Measurements from ENCODE around the gene KRTAP6-3. TPM values are rescaled to one million over a fixed set of nuclear protein-coding genes. Genes with fewer than 3 reads are reported as not detected.

KRTAP6-3 gene
- total RNA-seq, 2 donors from 2014 or later = not detected

Other genes starting within 250 kb of the KRTAP6-3 start
- not detected for gene KRTAP23-1, start 243.8 kb upstream of the KRTAP6-3 start, total RNA-seq
- gene KRTAP13-2, start 220.2 kb upstream of the KRTAP6-3 start, total RNA-seq = not detected
- not detected for gene KRTAP13-1, start 196.4 kb upstream of the KRTAP6-3 start, total RNA-seq
- gene KRTAP13-3, start 166.5 kb upstream of the KRTAP6-3 start, total RNA-seq = not detected
- not detected for gene KRTAP13-4, start 162.2 kb upstream of the KRTAP6-3 start, total RNA-seq
- not detected for gene KRTAP15-1, start 152.2 kb upstream of the KRTAP6-3 start, total RNA-seq
- gene KRTAP19-1, start 112.1 kb upstream of the KRTAP6-3 start, total RNA-seq = not detected
- not detected for gene KRTAP19-2, start 105.0 kb upstream of the KRTAP6-3 start, total RNA-seq
- not detected for gene KRTAP19-3, start 100.4 kb upstream of the KRTAP6-3 start, total RNA-seq
- gene KRTAP19-4, start 95.3 kb upstream of the KRTAP6-3 start, total RNA-seq = not detected
- not detected for gene KRTAP19-5, start 90.3 kb upstream of the KRTAP6-3 start, total RNA-seq
- gene KRTAP19-6, start 50.6 kb upstream of the KRTAP6-3 start, total RNA-seq = not detected
- gene KRTAP19-7, start 31.1 kb upstream of the KRTAP6-3 start, total RNA-seq = not detected
- gene KRTAP22-2, start 2.0 kb upstream of the KRTAP6-3 start, total RNA-seq = not detected
- gene KRTAP6-2, start 6.5 kb downstream of the KRTAP6-3 start, total RNA-seq = not detected
- not detected for gene KRTAP22-1, start 8.6 kb downstream of the KRTAP6-3 start, total RNA-seq
- not detected for gene KRTAP6-1, start 21.5 kb downstream of the KRTAP6-3 start, total RNA-seq
- not detected for gene KRTAP20-1, start 24.0 kb downstream of the KRTAP6-3 start, total RNA-seq
- not detected for gene KRTAP20-4, start 28.2 kb downstream of the KRTAP6-3 start, total RNA-seq
- not detected for gene KRTAP20-2, start 42.8 kb downstream of the KRTAP6-3 start, total RNA-seq
- gene KRTAP20-3, start 50.4 kb downstream of the KRTAP6-3 start, total RNA-seq = not detected
- gene KRTAP21-3, start 126.3 kb downstream of the KRTAP6-3 start, total RNA-seq = not detected
- gene KRTAP21-2, start 154.8 kb downstream of the KRTAP6-3 start, total RNA-seq = not detected
- gene KRTAP21-1, start 163.0 kb downstream of the KRTAP6-3 start, total RNA-seq = not detected
- not detected for gene KRTAP8-1, start 220.8 kb downstream of the KRTAP6-3 start, total RNA-seq
- not detected for gene KRTAP7-1, start 237.3 kb downstream of the KRTAP6-3 start, total RNA-seq